Fibroblast of villous mesenchyme (primary cell): Measurements from ENCODE around the gene SAAL1. TPM values are rescaled to one million over a fixed set of nuclear protein-coding genes. Genes with fewer than 3 reads are reported as not detected.
A peak's percentile ranks its signal among the peaks of the same experiment; 100 is the strongest.

Experiments
- DNase-seq: peaks from one replicate; pipeline ENCODE4 v3.0.0-alpha.2; 2010; ENCODE audit warnings: low read depth
- H3K4me3 ChIP-seq: 2 replicates; pipeline ENCODE4 v1.5.1; 2011; ENCODE audit warnings: low read depth, mild to moderate bottlenecking, low read length
- CTCF ChIP-seq: IDR thresholded peaks from 2 replicates; pipeline ENCODE4 v1.5.1; 2012; ENCODE audit warnings: low read depth, mild to moderate bottlenecking, low read length; ENCODE audit not compliant: insufficient read depth
- total RNA-seq: library from RNA; depleted of rRNA; stranded (reverse); fragments of >200 nt; gene quantifications from 2 replicates; pipeline ENCODE4 v1.2.3, GENCODE V29; 2012

The SAAL1 gene
- total RNA-seq, result 17.4 and 18.1 TPM in 2 replicates

- DNase-seq, result peak; percentile 74
- peak; percentile 52 for TF ChIP-seq CTCF
- peak within 1 kb of the TSS; percentile 97 for H3K4me3 ChIP-seq
These were observed at the start of gene SAAL1 for GRCh38 chr11:18105802-18106574. SAAL1 (minus strand) TSS chr11:18106082; CDS start chr11:18106041, 41 bp downstream.

GRCh38 chr11:18151581-18151980, 45.7 kb upstream of the SAAL1 start:
- no peak for TF ChIP-seq CTCF
- no peak for DNase-seq
- H3K4me3 ChIP-seq, result no peak overlapping the region

- no peak for TF ChIP-seq CTCF
- DNase-seq, result no peak
- no peak overlapping the region for H3K4me3 ChIP-seq
These were observed 40.0 kb upstream of the SAAL1 start for GRCh38 chr11:18145837-18146236.

GRCh38 chr11:18145025-18145424, 39.1 kb upstream of the SAAL1 start:
- peak; percentile 1 for DNase-seq

GRCh38 chr11:18144243-18144642, 38.4 kb upstream of the SAAL1 start:
- TF ChIP-seq CTCF, result no peak
- no peak overlapping the region for H3K4me3 ChIP-seq
- no peak for DNase-seq

More at GRCh38 chr11:18145025-18145424, 39.1 kb upstream of the SAAL1 start:
- TF ChIP-seq CTCF, result peak; percentile 32
- no peak overlapping the region for H3K4me3 ChIP-seq

- TF ChIP-seq CTCF, result no peak
- no peak for DNase-seq
- no peak overlapping the region for H3K4me3 ChIP-seq
These were observed 34.3 kb upstream of the SAAL1 start for GRCh38 chr11:18140145-18140544.
